GM21786 (cell line): ENCODE data around the gene TGIF1.

Source experiments
- ATAC-seq: cut with Tn5 transposase; IDR thresholded peaks from one replicate; pipeline ENCODE4 v1.9.1; 2021; ENCODE audit not compliant: unreplicated experiment

Gene TGIF1

GRCh38 chr18:3480827-3481573 is 31.0 kb downstream of the TGIF1 start:
- no peak for ATAC-seq

- no peak for ATAC-seq
These were observed 31.8 kb downstream of the TGIF1 start for GRCh38 chr18:3481696-3482210.

DNA sequence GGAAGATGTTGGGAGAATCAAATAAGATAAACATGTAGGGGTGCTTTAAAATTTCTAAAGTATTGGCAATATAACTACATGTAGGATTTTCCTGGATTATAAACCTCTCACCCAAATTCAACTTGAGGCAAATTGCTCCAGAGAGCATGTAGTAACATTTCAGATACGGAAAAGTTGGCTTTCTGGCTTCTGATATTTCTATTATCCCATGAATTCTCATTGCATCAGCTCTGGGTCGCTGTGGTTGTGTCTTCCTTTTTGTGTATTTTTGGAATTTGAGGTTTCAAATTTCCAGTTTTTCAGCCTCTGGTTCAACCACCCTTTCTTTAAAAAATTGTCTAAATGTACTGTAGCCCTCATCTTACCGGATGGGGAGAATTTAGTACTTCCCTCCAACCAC is 32.3 kb downstream of the TGIF1 start:
- no peak for ATAC-seq

DNA sequence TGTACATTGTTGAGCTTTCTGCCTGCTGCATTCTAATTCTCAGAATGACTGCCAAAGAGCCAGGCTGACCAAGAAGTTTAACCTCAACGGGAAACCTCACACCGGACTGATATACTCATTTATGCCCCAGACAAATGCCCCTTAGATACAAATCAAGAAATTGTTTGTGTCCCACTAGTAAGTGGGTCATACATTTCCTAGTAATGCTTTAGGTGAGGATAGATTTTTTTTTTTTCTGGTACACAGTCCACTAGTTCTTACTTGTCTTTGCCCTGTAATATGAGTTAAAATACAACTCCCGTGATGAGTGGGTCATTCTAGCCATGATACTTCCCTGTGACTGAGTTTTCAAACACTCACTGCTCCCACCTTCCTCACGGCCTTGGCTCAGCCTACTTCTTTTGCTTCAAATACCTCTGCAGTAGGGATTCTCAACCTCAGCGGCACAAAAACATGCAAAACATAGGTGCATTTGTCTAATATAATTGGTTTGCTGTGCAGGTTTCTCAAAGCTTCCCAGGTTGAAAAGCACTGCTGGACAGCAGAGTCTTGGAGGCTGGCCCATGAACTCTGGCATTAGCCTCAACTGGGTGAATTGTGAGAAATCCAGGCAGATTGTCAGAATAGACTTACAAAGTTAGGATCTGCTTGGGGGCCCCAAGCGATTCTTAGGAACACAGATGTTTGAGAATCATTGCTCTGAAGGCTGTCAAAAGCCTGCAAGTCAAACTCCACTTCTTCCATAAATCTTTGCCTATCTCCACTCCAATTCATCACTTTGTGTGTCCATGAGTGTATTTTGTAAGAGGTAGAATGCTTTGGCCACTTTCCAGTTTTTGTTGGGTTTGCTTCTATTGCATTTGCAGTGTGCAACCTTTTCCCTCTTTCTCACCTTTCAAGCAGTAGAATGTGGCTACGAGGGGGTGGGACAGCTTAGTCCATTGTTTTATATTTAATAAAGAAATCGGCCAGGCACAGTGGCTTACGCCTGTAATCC is 35.5 kb downstream of the TGIF1 start:
- no peak for ATAC-seq

DNA sequence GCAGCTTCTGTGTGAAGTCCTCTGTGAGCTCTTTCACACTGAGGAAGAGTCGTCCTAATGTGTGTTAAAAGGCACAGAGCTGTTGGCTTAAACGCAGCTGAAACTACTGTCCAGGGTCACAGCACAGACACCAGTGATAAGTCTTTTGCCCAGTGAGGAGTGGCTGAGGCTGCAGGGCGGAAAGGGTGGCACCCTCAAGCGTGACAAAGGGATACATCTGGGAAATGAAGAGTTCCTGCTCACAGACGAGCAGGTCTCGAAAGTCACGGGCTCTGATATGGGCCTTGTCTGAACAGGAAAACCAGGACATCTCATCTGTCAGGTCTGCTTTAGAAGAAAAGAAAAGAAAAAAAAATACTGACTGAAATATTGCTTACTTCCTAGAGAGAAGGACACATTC is 36.5 kb downstream of the TGIF1 start:
- no peak for ATAC-seq

GRCh38 chr18:3489462-3489861 is 39.5 kb downstream of the TGIF1 start:
- no peak for ATAC-seq

DNA sequence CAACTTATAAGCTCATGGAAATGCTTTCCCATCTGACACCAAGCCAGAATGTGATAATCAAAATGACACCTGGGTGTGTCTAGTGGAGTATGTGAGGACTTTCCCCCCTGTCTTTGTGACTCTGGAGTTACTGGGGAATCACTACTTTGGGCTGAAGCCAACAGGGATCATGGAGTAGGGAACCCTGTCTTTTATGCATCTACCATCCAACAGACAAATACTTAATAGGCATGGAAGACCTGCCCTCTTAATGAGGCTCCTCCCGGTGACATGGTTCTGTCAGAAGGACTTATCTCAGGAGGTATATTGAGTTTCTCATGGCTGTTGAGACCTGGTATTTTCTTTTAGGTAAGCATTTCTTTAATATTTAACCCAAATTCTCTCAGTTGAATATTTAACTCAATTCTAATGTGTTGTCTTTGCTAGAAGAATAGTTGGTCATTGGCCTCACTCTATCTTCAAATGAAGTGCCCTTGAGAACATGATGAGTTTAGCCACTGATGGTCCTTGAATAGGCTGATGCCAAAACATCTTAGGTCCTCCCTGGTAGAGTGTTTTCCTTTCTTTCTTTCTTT is 42.1 kb downstream of the TGIF1 start:
- no peak for ATAC-seq

GRCh38 chr18:3492721-3493120 is 42.7 kb downstream of the TGIF1 start:
- no peak for ATAC-seq

- no peak for ATAC-seq
These were observed 43.7 kb downstream of the TGIF1 start for GRCh38 chr18:3493501-3494244.

DNA sequence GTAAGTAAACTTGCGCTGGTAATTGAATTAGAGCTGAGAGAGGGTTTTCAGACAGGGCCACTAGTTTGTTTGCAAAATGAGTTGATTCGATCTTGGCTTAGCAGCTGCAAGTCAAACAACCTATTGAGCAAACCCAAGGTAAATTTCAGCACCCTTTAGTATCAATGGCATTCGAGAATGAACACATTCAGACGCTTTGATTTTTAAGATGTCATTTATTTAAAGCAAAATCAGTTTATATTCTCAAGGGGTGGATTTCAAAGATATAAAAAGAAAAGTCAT is 44.2 kb downstream of the TGIF1 start:
- ATAC-seq: no peak

DNA sequence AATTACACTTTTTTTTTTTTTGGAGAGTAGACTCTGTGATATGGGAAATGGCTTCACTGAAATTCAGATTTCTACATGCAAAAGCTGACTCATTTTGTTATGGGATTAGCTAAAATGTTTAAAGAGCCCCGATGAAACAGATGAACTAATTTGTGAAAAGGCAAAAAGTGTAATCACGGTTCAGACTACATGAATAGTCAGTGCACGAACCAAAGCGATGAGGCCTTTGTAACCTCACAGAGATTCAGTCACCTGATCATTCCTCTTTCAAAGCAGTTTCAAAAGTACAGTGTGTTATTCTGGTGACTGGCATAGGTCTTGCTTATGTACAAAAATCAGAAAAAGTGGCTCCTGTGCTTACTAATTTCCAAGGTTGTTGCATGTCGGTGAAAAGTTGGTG is 44.6 kb downstream of the TGIF1 start:
- no peak for ATAC-seq

DNA sequence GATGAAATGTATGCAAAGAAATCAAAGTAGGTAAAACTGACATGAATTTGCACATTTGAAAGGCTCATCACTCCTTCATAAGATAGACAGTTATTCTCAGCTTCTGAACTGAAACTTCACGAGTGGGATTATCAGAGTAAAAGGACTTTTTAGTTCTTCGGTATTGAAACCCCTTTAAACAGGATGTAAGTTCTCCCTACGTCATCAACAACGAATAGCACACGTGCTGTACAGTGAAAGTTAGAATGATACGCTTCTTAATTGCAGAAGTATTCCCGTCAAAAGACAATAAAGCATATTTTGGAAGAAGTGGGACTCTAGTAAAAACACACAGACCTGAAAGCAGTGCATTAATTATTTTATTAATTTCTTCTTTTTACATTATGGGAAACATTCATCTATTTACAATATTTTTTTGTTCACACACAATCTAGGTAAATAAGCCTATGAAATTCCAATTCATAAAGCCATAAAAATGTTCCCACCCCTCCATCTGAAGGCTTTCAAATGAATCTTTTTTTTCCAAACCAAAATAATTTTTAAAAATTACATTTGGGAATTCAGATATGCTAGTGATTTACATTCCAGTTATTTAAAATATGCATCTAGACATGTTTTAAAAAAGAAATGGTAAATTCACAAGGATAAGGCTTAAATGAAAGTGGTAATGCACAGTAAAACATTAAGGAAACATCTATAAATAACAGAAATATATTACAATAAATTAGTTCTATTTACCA is 45.9 kb downstream of the TGIF1 start:
- ATAC-seq: no peak

DNA sequence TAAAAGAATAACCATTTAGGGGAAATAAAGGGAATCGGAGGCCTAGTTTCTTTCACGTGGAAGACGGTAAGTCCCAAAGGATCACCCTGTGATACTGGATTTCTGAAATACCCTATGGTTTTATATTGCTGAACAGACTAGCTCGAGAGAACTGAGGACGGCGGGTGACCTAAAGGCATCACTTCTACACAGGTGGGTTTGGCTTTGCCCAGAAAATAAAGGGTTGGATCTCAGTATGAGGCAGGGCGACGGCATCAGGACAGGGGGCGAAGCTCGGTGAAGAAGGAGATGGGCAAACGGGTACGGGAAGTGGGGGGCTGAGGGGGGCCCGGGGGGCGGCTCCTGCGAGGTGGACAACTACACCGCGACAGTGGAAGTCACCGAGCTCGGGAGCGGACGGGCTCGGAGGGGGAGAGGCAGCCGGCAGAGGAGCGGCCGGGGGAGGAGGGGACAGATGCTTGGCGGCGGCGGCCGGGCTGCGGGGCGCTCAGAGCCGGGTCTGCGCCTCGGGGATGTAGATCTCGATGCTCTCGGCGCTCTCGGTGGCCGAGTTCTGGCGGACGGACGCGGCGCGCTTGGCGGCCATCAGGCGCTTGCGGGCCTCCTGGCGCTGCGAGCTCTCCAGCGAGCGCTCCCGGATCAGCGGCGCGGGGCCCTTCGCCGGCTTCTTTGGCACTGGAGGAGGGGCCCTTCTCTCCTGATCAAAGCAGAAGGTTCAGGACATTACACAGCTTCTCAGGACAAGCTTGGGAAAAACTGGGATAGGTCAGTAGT is 48.9 kb downstream of the TGIF1 start:
- no peak for ATAC-seq

- no peak for ATAC-seq
These were observed 49.5 kb downstream of the TGIF1 start for GRCh38 chr18:3499501-3499900.

DNA sequence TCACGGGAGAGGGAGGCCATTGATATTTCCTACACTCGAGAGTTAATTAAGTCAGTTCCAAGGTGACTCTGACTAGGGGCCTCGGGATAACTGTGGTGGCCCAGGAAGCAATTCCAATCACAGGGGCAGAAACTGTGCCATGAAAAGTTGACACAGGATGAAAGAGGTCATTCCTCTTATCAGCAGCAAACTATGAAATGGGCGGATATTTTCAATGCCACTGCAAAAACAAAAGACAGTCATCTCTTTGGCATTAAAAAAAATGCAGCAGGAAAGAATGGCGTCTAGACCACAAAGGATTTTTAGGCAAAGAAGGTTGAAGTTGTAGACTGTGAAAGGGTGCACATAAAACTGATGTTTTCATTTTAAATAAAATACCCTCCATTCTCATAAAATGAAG is 50.0 kb downstream of the TGIF1 start:
- no peak for ATAC-seq

DNA sequence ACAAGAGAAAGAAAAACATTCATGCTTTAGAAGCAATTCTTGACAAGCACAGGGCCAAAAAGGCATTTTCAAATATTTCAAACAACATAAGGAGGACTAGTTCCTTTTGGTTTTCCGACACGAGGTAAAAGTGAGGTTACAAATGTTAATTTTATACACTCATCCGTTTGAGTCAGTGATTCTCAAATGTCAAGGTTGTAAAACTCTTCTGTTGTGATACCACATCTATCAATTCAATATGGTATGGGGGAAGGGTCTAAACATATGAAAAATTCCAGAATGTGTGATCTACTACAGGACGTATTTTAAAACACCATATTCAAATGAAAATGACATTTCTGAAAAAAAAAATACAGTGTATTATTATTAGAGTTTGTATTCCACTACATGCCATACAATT is 52.7 kb downstream of the TGIF1 start:
- no peak for ATAC-seq

GRCh38 chr18:3504637-3505036 is 54.7 kb downstream of the TGIF1 start:
- ATAC-seq: no peak

DNA sequence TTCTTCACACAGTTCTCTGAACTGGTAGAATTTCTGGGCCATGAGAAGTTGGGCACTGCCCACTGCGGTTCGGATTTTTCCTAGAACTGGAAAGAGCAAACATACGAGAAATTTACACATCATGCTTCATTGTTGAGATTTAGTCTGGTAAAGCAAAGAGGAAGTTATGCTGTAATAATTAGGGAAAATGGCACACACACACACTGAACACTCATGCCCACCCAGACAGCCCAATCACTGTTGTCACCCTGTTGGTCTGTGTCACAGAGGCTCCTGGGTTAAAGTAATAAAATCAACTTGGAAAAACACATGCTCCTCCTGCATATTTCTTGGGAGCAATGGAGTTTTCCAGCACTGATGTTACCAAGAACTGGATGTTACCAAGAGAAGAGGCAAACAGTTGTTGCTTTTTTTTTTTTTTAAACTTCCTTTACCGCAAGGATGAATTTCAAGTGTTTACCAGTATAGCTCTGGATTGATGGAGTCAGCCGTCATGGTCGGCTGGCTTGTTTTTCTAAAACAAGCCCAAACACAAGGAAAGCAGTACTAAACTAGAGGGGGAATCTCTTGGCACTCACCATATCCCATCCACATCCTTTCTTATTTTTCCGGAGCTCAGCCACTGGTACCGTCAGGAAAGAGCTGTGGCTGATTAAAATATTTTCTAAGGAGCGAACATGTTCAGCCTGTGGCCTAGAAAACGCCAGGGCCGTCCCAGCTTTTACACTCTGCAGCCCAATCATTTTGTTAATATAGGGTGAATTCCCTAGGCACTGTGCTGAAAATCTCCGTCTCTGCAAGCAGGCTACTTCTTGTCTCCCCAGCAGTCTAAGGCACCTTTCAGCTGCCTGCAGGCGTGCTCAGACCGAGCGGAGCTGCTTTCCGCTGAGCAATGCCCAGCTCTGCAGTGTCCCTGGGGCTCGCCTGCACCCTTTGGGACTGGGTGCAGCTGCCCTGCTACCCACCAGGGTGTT is 58.9 kb downstream of the TGIF1 start:
- no peak for ATAC-seq
